ENCODE data around the gene SNRPN.
"Not testable (repeated sequence)": the region's sequence is repeated elsewhere in the genome, so short reads cannot be mapped to it uniquely, and the experiment has no call there.

Gene SNRPN

DNA sequence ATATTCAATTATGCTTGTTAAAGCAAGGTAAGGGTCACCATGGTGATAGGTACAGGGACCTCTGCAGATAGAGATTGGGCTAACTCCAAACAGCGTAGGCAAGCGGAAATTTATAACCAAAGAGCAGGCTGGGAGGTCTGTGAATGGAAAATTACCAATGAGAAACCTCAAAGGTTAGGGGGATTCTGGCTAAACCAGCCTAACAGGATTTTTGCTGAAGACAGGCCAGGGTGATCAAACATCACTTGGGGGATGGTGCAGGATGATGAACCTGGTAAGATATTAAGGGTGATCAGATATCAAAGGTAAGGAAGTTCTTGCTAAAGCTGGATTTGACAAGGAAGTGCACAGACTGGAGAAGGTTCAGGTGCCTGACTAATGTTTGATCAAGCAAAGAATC, 35.3 kb upstream of the SNRPN start:
- Histone ChIP-seq H2AFZ (ENCODE audit: low read length) (no peak overlapping the region), H3K27ac (ENCODE audit: low read length) (no peak overlapping the region), H3K9ac (ENCODE audit: low read length) (no peak overlapping the region), H3F3A (ENCODE audit: insufficient read depth, low read length) (no peaks in the 10 kb centered on the region), H3K79me2 (ENCODE audit: low read length) (no peaks in the 10 kb centered on the region), H3K4me2 (ENCODE audit: low read depth, low read length) (no peak overlapping the region), H3K27me3 (replicated peaks; ENCODE audit: insufficient read depth, low read length) (no peaks in the 10 kb centered on the region), H3K36me3 (replicated peaks; ENCODE audit: insufficient read depth, low read length) (no peaks in the 10 kb centered on the region), H4K20me1 (ENCODE audit: insufficient read depth, low read length) (no peaks in the 10 kb centered on the region), H3K4me1 (ENCODE audit: low read length) (no peaks in the 10 kb centered on the region), H3K9me3 (replicated peaks; ENCODE audit: insufficient read depth, low read length) (no peaks in the 10 kb centered on the region), H3K4me3 (ENCODE audit: low read length) (no peak overlapping the region), H3K9me2 (replicated peaks; ENCODE audit: insufficient read depth, low read length) (no peaks in the 10 kb centered on the region)
- TF ChIP-seq EZH2phosphoT487 (IDR thresholded peaks at IDR 0.05; ENCODE audit: low read length) (no peak), EZH2 (optimal IDR thresholded peaks at IDR 0.05; ENCODE audit: low read depth, low read length) (no peak)
- TF ChIP-seq, protein P1, sequence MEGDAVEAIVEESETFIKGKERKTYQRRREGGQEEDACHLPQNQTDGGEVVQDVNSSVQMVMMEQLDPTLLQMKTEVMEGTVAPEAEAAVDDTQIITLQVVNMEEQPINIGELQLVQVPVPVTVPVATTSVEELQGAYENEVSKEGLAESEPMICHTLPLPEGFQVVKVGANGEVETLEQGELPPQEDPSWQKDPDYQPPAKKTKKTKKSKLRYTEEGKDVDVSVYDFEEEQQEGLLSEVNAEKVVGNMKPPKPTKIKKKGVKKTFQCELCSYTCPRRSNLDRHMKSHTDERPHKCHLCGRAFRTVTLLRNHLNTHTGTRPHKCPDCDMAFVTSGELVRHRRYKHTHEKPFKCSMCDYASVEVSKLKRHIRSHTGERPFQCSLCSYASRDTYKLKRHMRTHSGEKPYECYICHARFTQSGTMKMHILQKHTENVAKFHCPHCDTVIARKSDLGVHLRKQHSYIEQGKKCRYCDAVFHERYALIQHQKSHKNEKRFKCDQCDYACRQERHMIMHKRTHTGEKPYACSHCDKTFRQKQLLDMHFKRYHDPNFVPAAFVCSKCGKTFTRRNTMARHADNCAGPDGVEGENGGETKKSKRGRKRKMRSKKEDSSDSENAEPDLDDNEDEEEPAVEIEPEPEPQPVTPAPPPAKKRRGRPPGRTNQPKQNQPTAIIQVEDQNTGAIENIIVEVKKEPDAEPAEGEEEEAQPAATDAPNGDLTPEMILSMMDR (IDR thresholded peaks at IDR 0.05; ENCODE audit: low read length): no peak
- no peak for DNase-seq

DNA sequence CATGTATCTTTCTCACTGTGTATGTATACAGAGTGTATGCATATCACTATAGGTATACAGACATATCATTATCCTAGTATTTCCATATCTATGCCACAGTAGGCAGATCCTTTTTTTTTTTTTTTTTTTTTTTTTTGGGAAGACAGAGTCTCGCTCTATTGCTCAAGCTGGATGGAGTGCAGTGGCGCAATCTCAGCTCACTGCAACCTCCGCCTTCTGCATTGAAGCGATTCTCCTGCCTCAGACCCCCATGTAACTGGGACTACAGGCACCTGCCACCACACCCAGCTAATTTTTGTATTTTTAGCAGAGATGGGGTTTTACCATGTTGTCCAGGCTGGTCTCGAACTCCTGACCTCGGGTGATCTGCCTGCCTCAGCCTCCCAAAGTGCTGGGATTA, 32.0 kb upstream of the SNRPN start:
- H4K20me1 ChIP-seq (ENCODE audit: insufficient read depth, low read length); H2AFZ ChIP-seq (ENCODE audit: low read length); H3K4me2 ChIP-seq (ENCODE audit: low read depth, low read length); H3K27ac ChIP-seq (ENCODE audit: low read length); H3K79me2 ChIP-seq (ENCODE audit: low read length); H3F3A ChIP-seq (ENCODE audit: insufficient read depth, low read length); H3K4me1 ChIP-seq (ENCODE audit: low read length); H3K9ac ChIP-seq (ENCODE audit: low read length); H3K27me3 ChIP-seq (replicated peaks; ENCODE audit: insufficient read depth, low read length); H3K4me3 ChIP-seq (ENCODE audit: low read length); H3K9me3 ChIP-seq (replicated peaks; ENCODE audit: insufficient read depth, low read length); H3K36me3 ChIP-seq (replicated peaks; ENCODE audit: insufficient read depth, low read length); H3K9me2 ChIP-seq (replicated peaks; ENCODE audit: insufficient read depth, low read length); DNase-seq: not testable (repeated sequence)

GRCh38 chr15:24924153-24924552, 30.6 kb upstream of the SNRPN start:
- no peaks in the 10 kb centered on the region for H3K36me3 ChIP-seq (replicated peaks; ENCODE audit: insufficient read depth, low read length)
- no peak for DNase-seq
- H3K4me1 ChIP-seq (ENCODE audit: low read length): no peaks in the 10 kb centered on the region
- no peaks in the 10 kb centered on the region for H3F3A ChIP-seq (ENCODE audit: insufficient read depth, low read length)
- no peaks in the 10 kb centered on the region for H3K9me2 ChIP-seq (replicated peaks; ENCODE audit: insufficient read depth, low read length)
- no peak for TF ChIP-seq EZH2phosphoT487 (IDR thresholded peaks at IDR 0.05; ENCODE audit: low read length)
- no peak for TF ChIP-seq EZH2 (optimal IDR thresholded peaks at IDR 0.05; ENCODE audit: low read depth, low read length)
- TF ChIP-seq, protein P1 (IDR thresholded peaks at IDR 0.05; ENCODE audit: low read length): no peak
- H3K79me2 ChIP-seq (ENCODE audit: low read length): no peaks in the 10 kb centered on the region
- H4K20me1 ChIP-seq (ENCODE audit: insufficient read depth, low read length): no peaks in the 10 kb centered on the region
- no peak overlapping the region for H3K4me2 ChIP-seq (ENCODE audit: low read depth, low read length)
- H3K9ac ChIP-seq (ENCODE audit: low read length): no peak overlapping the region
- H2AFZ ChIP-seq (ENCODE audit: low read length): no peak overlapping the region
- H3K27ac ChIP-seq (ENCODE audit: low read length): no peak overlapping the region
- H3K4me3 ChIP-seq (ENCODE audit: low read length): no peak overlapping the region
- no peaks in the 10 kb centered on the region for H3K27me3 ChIP-seq (replicated peaks; ENCODE audit: insufficient read depth, low read length)
- H3K9me3 ChIP-seq (replicated peaks; ENCODE audit: insufficient read depth, low read length): no peaks in the 10 kb centered on the region; the same call in 1 of the 2 replicates

DNA sequence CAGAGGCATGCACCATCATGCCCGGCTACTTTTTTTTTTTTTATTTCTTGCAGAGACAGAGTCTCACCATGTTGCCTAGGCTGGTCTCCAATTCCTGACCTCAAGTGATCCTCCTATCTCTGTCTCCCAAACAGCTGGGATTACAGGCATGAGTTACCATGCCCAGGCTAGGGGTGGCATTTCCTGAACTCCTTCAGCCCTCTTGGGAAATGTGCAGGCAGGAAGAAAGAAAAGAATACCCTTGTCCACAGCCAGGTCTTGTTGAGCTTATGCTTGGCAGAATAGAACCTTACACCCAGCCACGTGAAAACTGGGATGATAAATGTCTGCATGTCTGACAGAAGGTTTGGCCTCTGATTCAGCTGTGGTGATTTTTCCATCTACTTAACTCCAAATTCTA, 30.2 kb upstream of the SNRPN start:
- Histone ChIP-seq H3K36me3 (replicated peaks; ENCODE audit: insufficient read depth, low read length) (no peaks in the 10 kb centered on the region), H3K4me3 (ENCODE audit: low read length) (no peak overlapping the region), H3K9me3 (replicated peaks; ENCODE audit: insufficient read depth, low read length) (no peaks in the 10 kb centered on the region; the same call in 1 of the 2 replicates), H2AFZ (ENCODE audit: low read length) (no peak overlapping the region), H3K27ac (ENCODE audit: low read length) (no peak overlapping the region), H3K27me3 (replicated peaks; ENCODE audit: insufficient read depth, low read length) (no peaks in the 10 kb centered on the region), H3K9me2 (replicated peaks; ENCODE audit: insufficient read depth, low read length) (no peaks in the 10 kb centered on the region), H3K79me2 (ENCODE audit: low read length) (no peaks in the 10 kb centered on the region), H3K4me2 (ENCODE audit: low read depth, low read length) (no peak overlapping the region), H3F3A (ENCODE audit: insufficient read depth, low read length) (no peaks in the 10 kb centered on the region), H3K9ac (ENCODE audit: low read length) (no peak overlapping the region), H4K20me1 (ENCODE audit: insufficient read depth, low read length) (no peaks in the 10 kb centered on the region), H3K4me1 (ENCODE audit: low read length) (no peaks in the 10 kb centered on the region)
- DNase-seq: no peak
- no peak for TF ChIP-seq EZH2 (optimal IDR thresholded peaks at IDR 0.05; ENCODE audit: low read depth, low read length)

DNA sequence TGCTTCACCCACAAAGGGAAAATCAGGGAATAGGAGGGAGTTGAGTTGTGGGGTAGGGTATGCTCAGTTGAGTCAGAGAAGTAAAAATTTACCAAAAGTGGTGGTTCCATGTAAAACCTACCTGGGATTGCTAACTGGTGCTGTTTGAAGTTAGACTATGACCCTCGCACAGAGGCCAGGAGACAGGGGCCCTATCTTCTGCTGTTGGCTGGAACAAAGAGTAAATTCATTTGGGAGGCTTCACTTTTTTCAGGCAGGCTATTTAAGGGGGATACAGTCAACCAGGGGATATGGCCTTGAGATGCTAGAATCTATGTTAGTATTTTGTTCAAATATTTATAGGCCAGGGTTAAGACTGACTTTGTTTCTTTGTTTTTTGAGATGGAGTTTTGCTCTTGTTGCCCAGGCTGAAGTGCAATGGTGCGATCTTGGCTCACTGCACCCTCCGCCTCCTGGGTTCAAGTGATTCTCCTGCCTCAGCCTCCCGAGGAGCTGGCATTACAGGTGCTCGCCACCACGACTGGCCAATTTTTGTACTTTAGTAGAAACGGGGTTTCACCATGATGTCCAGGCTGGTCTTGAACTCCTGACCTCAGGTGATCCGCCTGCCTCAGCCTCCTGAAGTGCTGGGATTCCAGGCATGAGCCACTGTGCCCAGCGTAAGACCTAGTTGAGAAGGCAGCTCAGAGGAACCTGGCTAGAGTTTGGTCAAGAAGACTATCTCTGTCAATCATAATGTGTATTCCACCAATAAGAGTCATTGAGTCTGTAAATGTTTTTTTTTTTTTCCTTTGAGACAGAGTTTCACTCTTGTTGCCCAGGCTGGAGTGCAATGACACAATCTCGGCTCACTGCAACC, 22.7 kb upstream of the SNRPN start:
- not testable (repeated sequence) for DNase-seq; H3K36me3 ChIP-seq (replicated peaks; ENCODE audit: insufficient read depth, low read length); H3K4me1 ChIP-seq (ENCODE audit: low read length); H2AFZ ChIP-seq (ENCODE audit: low read length); H3K4me2 ChIP-seq (ENCODE audit: low read depth, low read length); H3F3A ChIP-seq (ENCODE audit: insufficient read depth, low read length); H3K9me2 ChIP-seq (replicated peaks; ENCODE audit: insufficient read depth, low read length); H3K4me3 ChIP-seq (ENCODE audit: low read length); H3K79me2 ChIP-seq (ENCODE audit: low read length); H4K20me1 ChIP-seq (ENCODE audit: insufficient read depth, low read length); H3K27me3 ChIP-seq (replicated peaks; ENCODE audit: insufficient read depth, low read length); H3K27ac ChIP-seq (ENCODE audit: low read length); H3K9me3 ChIP-seq (replicated peaks; ENCODE audit: insufficient read depth, low read length); H3K9ac ChIP-seq (ENCODE audit: low read length)

All from MM.1S (cell line).